OCI-M1 (cell line): ENCODE results near the gene GLRA1.

ENCODE experiments used
- DNase-seq: peaks from one replicate; lab custom pipeline; 2025; lab: John Stamatoyannopoulos, UW

The GLRA1 gene

DNA sequence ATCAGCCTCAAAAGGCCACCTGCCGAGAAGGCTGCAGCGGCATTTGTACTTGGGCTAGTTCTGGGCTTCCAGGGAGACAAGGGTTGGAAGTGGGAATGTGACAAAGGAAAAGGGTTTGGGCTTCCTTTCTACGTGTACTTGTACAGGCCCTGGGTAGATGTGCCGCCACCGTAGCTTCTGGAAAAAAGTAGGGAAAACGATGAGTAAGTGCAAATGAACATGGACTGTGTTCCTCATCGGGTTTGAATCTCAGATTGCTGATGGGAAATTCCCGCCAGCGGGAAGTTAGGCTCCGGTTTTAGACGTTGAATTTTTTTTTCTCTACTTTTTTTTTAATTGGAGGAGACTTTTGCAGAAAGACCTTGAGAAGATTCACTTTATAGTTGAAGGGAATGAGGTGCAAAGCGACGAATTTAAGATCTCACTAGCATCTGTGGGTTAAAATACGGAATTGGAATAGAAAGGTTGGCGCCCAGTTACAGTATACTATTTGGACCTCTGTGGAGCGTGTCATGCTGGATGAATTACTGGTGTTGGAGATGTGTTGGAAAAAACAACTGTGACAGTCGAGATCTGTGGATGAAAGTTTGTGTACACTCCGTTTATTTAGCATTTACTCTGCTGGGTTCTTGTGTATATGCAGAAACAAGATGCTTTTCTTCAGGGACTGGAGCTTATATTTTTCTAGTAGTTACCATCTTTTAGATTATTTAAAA, 151.6 kb downstream of the GLRA1 start:
- DNase-seq, result peak; percentile 55
